Panc1 (cell line): ENCODE measurements around the gene ZNF441. TPM values are rescaled to one million over a fixed set of nuclear protein-coding genes. Genes with fewer than 3 reads are reported as not detected.

ENCODE experiments used
- ATAC-seq: fragments of 200-7000 bp; cut with Tn5 transposase; 2 replicates; pipeline ENCODE4 v1.9.1; 2020; ENCODE audit warnings: mild to moderate bottlenecking, moderate library complexity
- BruUV-seq: library from RNA; stranded (reverse); fragments of 400-500 nt; replicated peaks from 2 replicates; lab custom pipeline; 2021; lab: Mats Ljungman, UMichigan
- CTCF ChIA-PET: fragments of 300-600 bp; sonication (Branson Sonifier 250); formaldehyde crosslinking; loops from one replicate; lab custom pipeline; 2022; ENCODE audit warnings: antibody characterized with exemption; lab: Charles Lee
- POLR2A ChIA-PET: fragments of 300-600 bp; sonication (Branson Sonifier 250); formaldehyde crosslinking; loops from one replicate; lab custom pipeline; 2022; ENCODE audit warnings: antibody characterized with exemption; lab: Charles Lee
- DNase-seq: peaks from one replicate; pipeline ENCODE4 v3.0.0-alpha.2; 2010; ENCODE audit warnings: low read depth, low spot score
- H3K27ac ChIP-seq: 2 replicates; pipeline ENCODE4 v1.5.1; 2011; ENCODE audit warnings: mild to moderate bottlenecking, low read length, inconsistent platforms
- H3K27me3 ChIP-seq: fragments of 200-500 bp; sonication (Bioruptor generic); 2 replicates; pipeline ENCODE4 v1.6.0; 2014; ENCODE audit warnings: low read length, inconsistent platforms; ENCODE audit not compliant: control insufficient read depth, insufficient read depth
- H3K36me3 ChIP-seq: fragments of 200-500 bp; sonication (Bioruptor generic); 2 replicates; pipeline ENCODE4 v1.5.1; 2014; ENCODE audit warnings: inconsistent platforms, mild to moderate bottlenecking, low read length, moderate library complexity; ENCODE audit not compliant: control insufficient read depth, insufficient read depth
- H3K4me1 ChIP-seq: 2 replicates; pipeline ENCODE4 v1.5.1; 2011; ENCODE audit warnings: inconsistent platforms, mild to moderate bottlenecking, low read length, moderate library complexity; ENCODE audit not compliant: control insufficient read depth, insufficient read depth
- H3K4me3 ChIP-seq, 2 experiments: 2 replicates each; pipeline ENCODE4 v1.5.1; 2011 to 2012; ENCODE audit warnings: low read depth in 2 of 2, low read length in 2 of 2, mild to moderate bottlenecking in 2 of 2, inconsistent platforms in 1 of 2, moderate library complexity in 1 of 2
- H3K9me3 ChIP-seq: fragments of 200-500 bp; sonication (Bioruptor generic); 2 replicates; pipeline ENCODE4 v1.5.1; 2014; ENCODE audit warnings: low read depth, mild to moderate bottlenecking, inconsistent platforms, low read length, moderate library complexity; ENCODE audit not compliant: control insufficient read depth, insufficient read depth
- POLR2AphosphoS5 ChIP-seq: IDR thresholded peaks from 2 replicates; pipeline ENCODE4 v1.6.1; 2012; ENCODE audit warnings: mild to moderate bottlenecking, low read depth, low read length, moderate library complexity
- SIN3A ChIP-seq: IDR thresholded peaks from 2 replicates; pipeline ENCODE4 v1.6.1; 2012; ENCODE audit warnings: low read depth, mild to moderate bottlenecking, low read length, moderate library complexity, borderline replicate concordance; ENCODE audit not compliant: insufficient read depth
- TCF7L2 ChIP-seq: IDR thresholded peaks from 2 replicates; pipeline ENCODE4 v1.6.1; 2011; ENCODE audit warnings: mild to moderate bottlenecking, low read depth, low read length, inconsistent platforms
- in situ Hi-C: cut with HindIII; loops from 2 replicates; pipeline ENCODE4 v1.10.0; 2016; ENCODE audit warnings: low sequenced_read_pairs, low pct_unique_long_range_greater_than_20kb
- intact Hi-C: fragments of 100-400 bp; cut with micrococcal nuclease; formaldehyde crosslinking; loops from one replicate; pipeline ENCODE4 v1.10.0; 2022; ENCODE audit not compliant: unreplicated experiment
- total RNA-seq: library from RNA; stranded (reverse); gene quantifications from one replicate; pipeline ENCODE4 v1.2.1, GENCODE V29; 2021; ENCODE audit not compliant: unreplicated experiment
- TF ChIP-seq, protein P1 (sequence below), 2 experiments: IDR thresholded peaks; 2 replicates each; pipeline ENCODE4 v1.6.1; 2011 to 2012; ENCODE audit warnings: low read depth in 2 of 2, control low read depth in 1 of 2, low read length in 1 of 2, mild to moderate bottlenecking in 1 of 2, moderate library complexity in 1 of 2; ENCODE audit not compliant: insufficient read depth in 1 of 2
- TF ChIP-seq, protein P2 (sequence below): fragments of 450-650 bp; IDR thresholded peaks from 2 replicates; pipeline ENCODE4 v1.5.1; 2017; ENCODE audit warnings: mild to moderate bottlenecking

Gene ZNF441
- total RNA-seq, 1 experiment from 2014 or later: 2.8 TPM

DNA sequence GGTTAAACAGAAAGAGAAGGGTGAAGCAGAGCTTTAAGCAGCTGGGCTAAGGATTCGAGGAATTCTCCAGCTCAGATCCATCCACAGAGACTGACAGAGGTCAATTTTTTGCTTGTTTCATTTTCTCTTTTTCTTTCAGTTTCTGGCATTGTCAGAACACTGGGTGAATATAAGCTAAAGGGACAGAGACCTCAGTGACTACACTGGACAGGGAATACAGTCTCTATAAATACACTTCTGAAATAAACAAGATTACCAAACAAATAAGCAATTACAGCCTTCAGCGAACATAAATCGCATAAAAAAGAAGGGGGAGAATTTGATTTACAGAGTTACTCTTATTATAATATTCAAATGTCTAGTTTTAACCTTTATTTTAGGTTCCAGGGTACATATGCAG lies 3.7 kb upstream of the ZNF441 start:
- POLR2A ChIA-PET: no interaction called here
- H3K4me3 ChIP-seq: no peak overlapping the region

DNA sequence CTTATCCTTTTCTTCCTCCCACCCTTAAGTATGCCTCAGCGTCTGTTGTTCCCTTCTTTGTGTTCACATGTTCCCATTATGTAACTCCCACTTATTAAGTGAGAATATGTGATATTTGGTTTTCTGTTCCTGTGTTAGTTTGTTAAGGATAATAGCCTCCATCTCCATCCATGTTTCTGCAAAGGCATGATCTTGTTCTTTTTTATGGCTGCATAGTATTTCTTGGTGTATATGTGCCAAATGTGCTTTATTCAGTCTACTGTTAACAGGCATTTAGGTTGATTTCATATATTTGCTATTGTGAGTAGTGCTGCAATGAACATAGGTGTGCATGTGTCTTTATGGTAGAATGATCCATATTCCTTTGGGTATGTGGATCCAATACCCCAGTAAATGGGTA lies 3.2 kb upstream of the ZNF441 start:
- POLR2A ChIA-PET: no interaction called here
- no peak for TF ChIP-seq POLR2AphosphoS5
- TF ChIP-seq, protein P1, sequence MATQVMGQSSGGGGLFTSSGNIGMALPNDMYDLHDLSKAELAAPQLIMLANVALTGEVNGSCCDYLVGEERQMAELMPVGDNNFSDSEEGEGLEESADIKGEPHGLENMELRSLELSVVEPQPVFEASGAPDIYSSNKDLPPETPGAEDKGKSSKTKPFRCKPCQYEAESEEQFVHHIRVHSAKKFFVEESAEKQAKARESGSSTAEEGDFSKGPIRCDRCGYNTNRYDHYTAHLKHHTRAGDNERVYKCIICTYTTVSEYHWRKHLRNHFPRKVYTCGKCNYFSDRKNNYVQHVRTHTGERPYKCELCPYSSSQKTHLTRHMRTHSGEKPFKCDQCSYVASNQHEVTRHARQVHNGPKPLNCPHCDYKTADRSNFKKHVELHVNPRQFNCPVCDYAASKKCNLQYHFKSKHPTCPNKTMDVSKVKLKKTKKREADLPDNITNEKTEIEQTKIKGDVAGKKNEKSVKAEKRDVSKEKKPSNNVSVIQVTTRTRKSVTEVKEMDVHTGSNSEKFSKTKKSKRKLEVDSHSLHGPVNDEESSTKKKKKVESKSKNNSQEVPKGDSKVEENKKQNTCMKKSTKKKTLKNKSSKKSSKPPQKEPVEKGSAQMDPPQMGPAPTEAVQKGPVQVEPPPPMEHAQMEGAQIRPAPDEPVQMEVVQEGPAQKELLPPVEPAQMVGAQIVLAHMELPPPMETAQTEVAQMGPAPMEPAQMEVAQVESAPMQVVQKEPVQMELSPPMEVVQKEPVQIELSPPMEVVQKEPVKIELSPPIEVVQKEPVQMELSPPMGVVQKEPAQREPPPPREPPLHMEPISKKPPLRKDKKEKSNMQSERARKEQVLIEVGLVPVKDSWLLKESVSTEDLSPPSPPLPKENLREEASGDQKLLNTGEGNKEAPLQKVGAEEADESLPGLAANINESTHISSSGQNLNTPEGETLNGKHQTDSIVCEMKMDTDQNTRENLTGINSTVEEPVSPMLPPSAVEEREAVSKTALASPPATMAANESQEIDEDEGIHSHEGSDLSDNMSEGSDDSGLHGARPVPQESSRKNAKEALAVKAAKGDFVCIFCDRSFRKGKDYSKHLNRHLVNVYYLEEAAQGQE (IDR thresholded peaks at IDR 0.05; ENCODE audit: insufficient read depth in 1 of 2, low read depth in 2 of 2, low read length in 1 of 2): no peak
- no peak for TF ChIP-seq SIN3A
- TF ChIP-seq, protein P2, sequence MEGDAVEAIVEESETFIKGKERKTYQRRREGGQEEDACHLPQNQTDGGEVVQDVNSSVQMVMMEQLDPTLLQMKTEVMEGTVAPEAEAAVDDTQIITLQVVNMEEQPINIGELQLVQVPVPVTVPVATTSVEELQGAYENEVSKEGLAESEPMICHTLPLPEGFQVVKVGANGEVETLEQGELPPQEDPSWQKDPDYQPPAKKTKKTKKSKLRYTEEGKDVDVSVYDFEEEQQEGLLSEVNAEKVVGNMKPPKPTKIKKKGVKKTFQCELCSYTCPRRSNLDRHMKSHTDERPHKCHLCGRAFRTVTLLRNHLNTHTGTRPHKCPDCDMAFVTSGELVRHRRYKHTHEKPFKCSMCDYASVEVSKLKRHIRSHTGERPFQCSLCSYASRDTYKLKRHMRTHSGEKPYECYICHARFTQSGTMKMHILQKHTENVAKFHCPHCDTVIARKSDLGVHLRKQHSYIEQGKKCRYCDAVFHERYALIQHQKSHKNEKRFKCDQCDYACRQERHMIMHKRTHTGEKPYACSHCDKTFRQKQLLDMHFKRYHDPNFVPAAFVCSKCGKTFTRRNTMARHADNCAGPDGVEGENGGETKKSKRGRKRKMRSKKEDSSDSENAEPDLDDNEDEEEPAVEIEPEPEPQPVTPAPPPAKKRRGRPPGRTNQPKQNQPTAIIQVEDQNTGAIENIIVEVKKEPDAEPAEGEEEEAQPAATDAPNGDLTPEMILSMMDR: no peak
- TF ChIP-seq TCF7L2: no peak
- no peak for ATAC-seq

More for the DNA sequence above, 3.7 kb upstream of the ZNF441 start:
- no peak for DNase-seq
- intact Hi-C loops: no loop called here
- H3K27ac ChIP-seq: no peak overlapping the region
- CTCF ChIA-PET: interaction anchor here (0.5 kb wide), 1 partner anchor 380 kb away, joined by 6 read pairs; no protein-coding TSS in a partner anchor
- ATAC-seq: no peak
- TF ChIP-seq, protein P2: no peak
- TF ChIP-seq POLR2AphosphoS5: no peak
- TF ChIP-seq TCF7L2: no peak
- TF ChIP-seq, protein P1 (IDR thresholded peaks at IDR 0.05; ENCODE audit: insufficient read depth in 1 of 2, low read depth in 2 of 2, low read length in 1 of 2): no peak
- TF ChIP-seq SIN3A: no peak
- in situ Hi-C loops: no loop called here
- no peaks in the 10 kb centered on the region for H3K9me3 ChIP-seq
- no peaks in the 10 kb centered on the region for H3K4me1 ChIP-seq
- BruUV-seq: no TSS peak
- no peaks in the 10 kb centered on the region for H3K27me3 ChIP-seq
- no peaks in the 10 kb centered on the region for H3K36me3 ChIP-seq

More for the DNA sequence above, 3.2 kb upstream of the ZNF441 start:
- H3K27me3 ChIP-seq: no peaks in the 10 kb centered on the region
- H3K9me3 ChIP-seq: no peaks in the 10 kb centered on the region
- CTCF ChIA-PET: no interaction called here
- H3K36me3 ChIP-seq: no peaks in the 10 kb centered on the region
- no peak overlapping the region for H3K4me3 ChIP-seq
- H3K27ac ChIP-seq: no peak overlapping the region
- in situ Hi-C loops (no loop called here), intact Hi-C loops (no loop called here)
- no peaks in the 10 kb centered on the region for H3K4me1 ChIP-seq
- no TSS peak for BruUV-seq
- no peak for DNase-seq
